MCF 10A (cell line): Measurements from ENCODE around the gene PCSK5. TPM values are rescaled to one million over a fixed set of nuclear protein-coding genes. Genes with fewer than 3 reads are reported as not detected.

Source experiments
- BruUV-seq: library from RNA; stranded (reverse); fragments of 400-500 nt; replicated peaks from 2 replicates; lab custom pipeline; 2021; lab: Mats Ljungman, UMichigan
- CTCF ChIA-PET: fragments of 300-600 bp; sonication (Branson Sonifier 250); formaldehyde crosslinking; extraction: SDS; loops from one replicate; lab custom pipeline; 2021; ENCODE audit warnings: antibody characterized with exemption, inconsistent platforms; lab: Yijun Ruan, JAX
- POLR2A ChIA-PET: fragments of 300-600, 350-650 bp; sonication (Branson Sonifier 250); formaldehyde crosslinking; extraction: SDS; loops from one replicate; lab custom pipeline; 2020; ENCODE audit warnings: antibody characterized with exemption, inconsistent platforms; lab: Yijun Ruan, JAX
- DNase-seq: peaks from one replicate; pipeline ENCODE4 v3.0.0-alpha.2; 2018; ENCODE audit not compliant: unreplicated experiment
- H3K27ac Mint-ChIP-seq: one replicate; pipeline ENCODE4 v1.8.0; 2022; ENCODE audit warnings: mild to moderate bottlenecking, low read depth, mixed read lengths; ENCODE audit not compliant: unreplicated experiment
- H3K27me3 Mint-ChIP-seq: one replicate; pipeline ENCODE4 v1.8.0; 2022; ENCODE audit warnings: mixed read lengths; ENCODE audit not compliant: insufficient read depth, unreplicated experiment
- H3K36me3 Mint-ChIP-seq: one replicate; pipeline ENCODE4 v1.8.0; 2022; ENCODE audit warnings: mild to moderate bottlenecking, moderate library complexity, mixed read lengths; ENCODE audit not compliant: insufficient read depth, unreplicated experiment
- H3K4me1 Mint-ChIP-seq: one replicate; pipeline ENCODE4 v1.8.0; 2022; ENCODE audit warnings: mixed read lengths; ENCODE audit not compliant: insufficient read depth, unreplicated experiment
- H3K4me3 Mint-ChIP-seq: one replicate; pipeline ENCODE4 v1.8.0; 2022; ENCODE audit warnings: mild to moderate bottlenecking, moderate library complexity, mixed read lengths; ENCODE audit not compliant: unreplicated experiment
- H3K9me3 Mint-ChIP-seq: one replicate; pipeline ENCODE4 v1.8.0; 2022; ENCODE audit warnings: mixed read lengths; ENCODE audit not compliant: unreplicated experiment
- CTCF ChIP-seq: fragments of 200-600 bp; IDR thresholded peaks from one replicate; pipeline ENCODE4 v1.8.0; 2022; ENCODE audit warnings: antibody characterized with exemption, mild to moderate bottlenecking; ENCODE audit not compliant: unreplicated experiment
- intact Hi-C: fragments of 100-400 bp; cut with micrococcal nuclease; formaldehyde crosslinking; loops from 2 replicates; pipeline ENCODE4 v1.14.1; 2022
- total RNA-seq: library from RNA; stranded (reverse); gene quantifications from 2 replicates; pipeline ENCODE4 v1.2.3, GENCODE V29; 2022

PCSK5 gene
- total RNA-seq, 1 experiment from 2014 or later, result not detected

- H3K27me3 Mint-ChIP-seq, result peaks cover 46% of the 10 kb centered on the region
- POLR2A ChIA-PET, result no interaction called here
These were observed 443.5 kb downstream of the PCSK5 start for GRCh38 chr9:76333964-76334363.

GRCh38 chr9:76336027-76336426 is 445.6 kb downstream of the PCSK5 start:
- no TSS peak for BruUV-seq
- no peak for DNase-seq
- H3K4me3 Mint-ChIP-seq, result no peak overlapping the region
- peaks cover 47% of the 10 kb centered on the region for H3K27me3 Mint-ChIP-seq
- no peaks in the 10 kb centered on the region for H3K9me3 Mint-ChIP-seq
- intact Hi-C loops, result no loop called here
- H3K27ac Mint-ChIP-seq, result no peak overlapping the region
- POLR2A ChIA-PET, result interaction anchor here (0.6 to 0.9 kb wide), 3 partner anchors 11 to 468 kb away, joined by 3 read pairs; no protein-coding TSS in a partner anchor
- no peaks in the 10 kb centered on the region for H3K4me1 Mint-ChIP-seq
- no peaks in the 10 kb centered on the region for H3K36me3 Mint-ChIP-seq
- TF ChIP-seq CTCF, result no peak
- CTCF ChIA-PET, result interaction anchor here (0.7 kb wide), 1 partner anchor 417 kb away, joined by 3 read pairs; no protein-coding TSS in a partner anchor

More at GRCh38 chr9:76333964-76334363, 443.5 kb downstream of the PCSK5 start:
- no peak overlapping the region for H3K4me3 Mint-ChIP-seq
- no peaks in the 10 kb centered on the region for H3K36me3 Mint-ChIP-seq
- no peak for TF ChIP-seq CTCF
- DNase-seq, result no peak
- no TSS peak for BruUV-seq
- H3K27ac Mint-ChIP-seq, result no peak overlapping the region
- no peaks in the 10 kb centered on the region for H3K4me1 Mint-ChIP-seq
- H3K9me3 Mint-ChIP-seq, result no peaks in the 10 kb centered on the region
- intact Hi-C loops, result no loop called here
- CTCF ChIA-PET, result no interaction called here

GRCh38 chr9:76338418-76338817 is 447.9 kb downstream of the PCSK5 start:
- H3K9me3 Mint-ChIP-seq, result peaks cover 7% of the 10 kb centered on the region
- no peaks in the 10 kb centered on the region for H3K4me1 Mint-ChIP-seq
- no peak overlapping the region for H3K27ac Mint-ChIP-seq
- H3K4me3 Mint-ChIP-seq, result no peak overlapping the region
- no peaks in the 10 kb centered on the region for H3K36me3 Mint-ChIP-seq
- ChIA-PET CTCF (interaction anchor here (0.6 kb wide), 1 partner anchor 28 kb away, joined by 6 read pairs; no protein-coding TSS in a partner anchor), POLR2A (no interaction called here)
- no TSS peak for BruUV-seq
- no peak for DNase-seq
- TF ChIP-seq CTCF, result no peak
- peaks cover 44% of the 10 kb centered on the region for H3K27me3 Mint-ChIP-seq
- intact Hi-C loops, result no loop called here

- POLR2A ChIA-PET, result no interaction called here
- no peaks in the 10 kb centered on the region for H3K4me1 Mint-ChIP-seq
- DNase-seq, result no peak
- intact Hi-C loops, result no loop called here
- no peak overlapping the region for H3K27ac Mint-ChIP-seq
- CTCF ChIA-PET, result no interaction called here
- peaks cover 23% of the 10 kb centered on the region for H3K27me3 Mint-ChIP-seq
- H3K36me3 Mint-ChIP-seq, result no peaks in the 10 kb centered on the region
- BruUV-seq, result no TSS peak
- H3K4me3 Mint-ChIP-seq, result no peak overlapping the region
- TF ChIP-seq CTCF, result no peak
- H3K9me3 Mint-ChIP-seq, result peaks cover 7% of the 10 kb centered on the region
These were observed 451.1 kb downstream of the PCSK5 start for GRCh38 chr9:76341616-76342015.
